GM18498 (cell line): Measurements from ENCODE around the gene PLPP2.
"Not testable (repeated sequence)": the region's sequence is repeated elsewhere in the genome, so short reads cannot be mapped to it uniquely, and the experiment has no call there.

Experiments used
- ATAC-seq: cut with Tn5 transposase; IDR thresholded peaks from one replicate; pipeline ENCODE4 v1.9.1; 2021; ENCODE audit warnings: mild to moderate bottlenecking, moderate library complexity; ENCODE audit not compliant: unreplicated experiment

The PLPP2 gene

DNA sequence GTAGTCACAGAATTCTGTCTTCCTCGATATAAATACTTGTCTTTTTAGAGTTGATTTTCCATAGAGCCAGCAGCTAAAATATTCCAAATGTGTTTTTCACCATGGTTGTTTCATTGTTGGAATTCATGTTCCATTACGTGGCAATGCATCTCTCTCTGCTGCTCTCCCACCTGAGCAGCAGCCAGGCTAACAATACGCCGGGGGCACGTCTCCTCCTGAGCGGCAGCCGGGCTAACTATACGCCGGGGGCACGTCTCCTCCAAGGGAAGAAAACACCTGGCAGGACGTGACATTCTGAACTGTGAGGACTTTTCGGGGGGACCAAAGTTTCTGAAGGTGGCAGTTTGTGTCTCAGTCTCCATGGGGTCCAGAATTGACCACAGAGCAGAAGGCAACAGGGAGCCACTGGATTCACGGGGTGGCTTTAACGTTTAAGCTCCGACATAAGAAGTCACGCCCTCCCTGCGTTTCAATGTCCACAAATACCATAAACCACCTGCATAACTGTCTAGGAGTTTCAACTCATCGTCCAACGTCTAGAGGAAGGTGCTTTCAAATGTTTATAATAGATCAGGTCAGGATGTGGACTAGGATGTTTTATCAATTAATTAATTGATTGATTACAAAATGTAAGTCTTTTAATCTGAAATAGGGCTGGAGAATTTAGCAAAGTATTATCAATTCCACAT is 15.1 kb downstream of the PLPP2 start:
- ATAC-seq = no peak

DNA sequence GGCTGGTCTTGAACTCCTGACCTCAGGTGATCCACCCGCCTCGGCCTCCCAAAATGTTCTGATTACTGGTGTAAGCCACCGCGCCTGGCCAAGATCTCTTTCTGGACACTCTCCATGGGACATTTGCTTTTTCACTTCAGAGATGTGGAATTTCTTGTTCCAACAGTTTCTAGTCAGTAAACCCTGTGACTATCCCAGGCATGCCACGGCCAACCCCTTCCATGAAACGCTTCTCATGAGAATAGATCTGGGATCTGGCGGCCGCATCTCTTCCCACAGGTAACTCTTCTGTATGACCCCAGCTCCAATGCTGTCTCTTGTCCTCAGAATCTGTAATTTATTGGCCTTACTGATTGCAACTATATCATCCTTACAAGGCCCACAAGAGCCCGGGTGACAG is 16.2 kb downstream of the PLPP2 start:
- no peak for ATAC-seq

GRCh38 chr19:273393-273792 is 17.8 kb downstream of the PLPP2 start:
- no peak for ATAC-seq

DNA sequence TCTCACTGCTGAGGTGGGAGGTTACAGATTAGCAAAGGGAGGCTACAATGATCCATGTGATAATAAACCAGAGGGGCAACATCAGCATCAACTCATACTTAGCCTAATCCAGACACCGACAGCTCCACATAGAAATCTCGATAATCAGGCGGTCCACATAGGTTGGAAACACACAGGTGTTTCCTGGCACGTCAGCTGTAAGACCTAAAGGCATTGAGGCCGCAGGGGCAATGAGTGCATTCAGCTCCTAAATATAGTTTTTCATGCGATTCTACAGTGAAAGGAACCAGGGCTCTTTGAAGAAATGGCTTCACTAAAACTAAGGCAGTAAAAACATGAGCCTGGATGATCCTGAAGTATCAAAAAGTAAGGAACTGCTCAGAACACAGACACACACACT is 19.3 kb downstream of the PLPP2 start:
- no peak for ATAC-seq

GRCh38 chr19:270766-271318 is 20.4 kb downstream of the PLPP2 start:
- not testable (repeated sequence) for ATAC-seq

DNA sequence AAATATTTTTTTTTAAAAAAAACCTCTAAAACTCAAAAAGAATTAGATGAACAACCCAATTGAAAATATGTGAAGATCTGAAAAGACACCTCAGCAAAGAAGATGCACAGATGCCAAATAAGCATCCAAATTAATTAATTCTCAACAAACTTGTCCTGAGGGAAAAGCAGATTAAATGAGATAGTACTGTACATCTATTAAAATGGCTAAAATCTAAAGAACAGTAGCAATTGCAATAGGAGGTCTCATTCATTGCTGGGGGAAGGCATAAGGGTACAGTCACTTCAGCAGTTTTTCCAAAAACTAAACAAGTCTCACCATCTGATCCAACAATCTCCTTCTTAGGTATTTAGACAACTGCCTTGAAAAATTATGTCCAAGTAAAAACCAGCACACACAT is 22.0 kb downstream of the PLPP2 start:
- no peak for ATAC-seq

DNA sequence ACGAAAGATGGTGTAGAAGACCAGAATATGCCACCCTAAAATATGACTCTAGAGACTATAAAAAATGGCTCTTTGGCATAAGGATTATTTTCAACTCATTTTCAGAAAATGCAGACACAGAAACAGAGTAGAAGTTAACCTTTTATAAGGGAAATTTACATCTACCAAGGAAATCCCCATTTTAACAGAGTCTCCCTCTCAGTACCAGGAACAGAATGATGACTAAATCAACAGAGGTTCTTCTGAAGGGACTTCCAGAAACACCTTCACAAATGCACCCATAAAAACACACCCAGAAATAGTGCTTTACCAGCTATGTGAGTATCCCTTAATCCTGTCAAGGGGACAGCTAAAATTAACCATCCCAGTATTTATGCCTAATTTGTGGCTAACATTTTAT is 29.1 kb downstream of the PLPP2 start:
- ATAC-seq = no peak

DNA sequence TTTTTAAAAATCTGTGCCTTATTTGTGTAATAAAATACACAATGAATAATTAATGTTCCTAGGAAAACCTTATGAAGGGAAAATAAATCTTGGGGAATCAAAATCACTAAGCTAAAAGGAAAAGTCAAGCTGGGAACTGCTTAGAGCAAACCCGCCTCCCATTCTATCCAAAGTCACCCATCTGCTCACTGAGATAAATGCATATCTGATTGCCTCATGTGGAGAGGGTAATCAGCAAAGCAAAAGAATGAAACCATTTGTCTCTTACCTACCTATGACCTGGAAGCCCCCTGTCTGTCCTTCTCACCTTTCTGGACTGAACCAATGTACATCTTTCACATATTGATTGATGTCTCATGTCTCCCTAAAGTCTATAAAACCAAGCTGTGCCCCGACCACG is 34.4 kb downstream of the PLPP2 start:
- not testable (repeated sequence) for ATAC-seq

- not testable (repeated sequence) for ATAC-seq
These were observed 38.6 kb downstream of the PLPP2 start for GRCh38 chr19:252421-253186.

- ATAC-seq = no peak
These were observed 44.7 kb downstream of the PLPP2 start for GRCh38 chr19:246551-246950.

- not testable (repeated sequence) for ATAC-seq
These were observed 45.3 kb downstream of the PLPP2 start for GRCh38 chr19:245900-246299.

- ATAC-seq = no peak
These were observed 45.7 kb downstream of the PLPP2 start for GRCh38 chr19:245457-245856.
